GM18867 (cell line): ENCODE data around the gene UCHL5.
"Not testable (repeated sequence)": the region's sequence is repeated elsewhere in the genome, so short reads cannot be mapped to it uniquely, and the experiment has no call there.

Experiments used
- ATAC-seq: cut with Tn5 transposase; IDR thresholded peaks from one replicate; pipeline ENCODE4 v1.9.1; 2021; ENCODE audit warnings: mild to moderate bottlenecking, moderate library complexity; ENCODE audit not compliant: unreplicated experiment

UCHL5 gene

GRCh38 chr1:193066606-193067005 lies 7.4 kb upstream of the UCHL5 start:
- peak; percentile 36 for ATAC-seq

GRCh38 chr1:193065954-193066353 lies 6.8 kb upstream of the UCHL5 start:
- no peak for ATAC-seq

GRCh38 chr1:193062698-193063463 lies 3.7 kb upstream of the UCHL5 start:
- no peak for ATAC-seq

GRCh38 chr1:193060938-193061337 lies 1.8 kb upstream of the UCHL5 start:
- ATAC-seq = no peak

- ATAC-seq = no peak
Observed at GRCh38 chr1:193060406-193060805, 1.2 kb upstream of the UCHL5 start.

- ATAC-seq = no peak
Observed at GRCh38 chr1:193060115-193060403, 899 bp upstream of the UCHL5 start.

- peak; percentile 63 for ATAC-seq
Observed at GRCh38 chr1:193058529-193059281, 455 bp downstream of the UCHL5 start.

GRCh38 chr1:193054169-193054675 lies 4.9 kb downstream of the UCHL5 start:
- no peak for ATAC-seq

GRCh38 chr1:193048913-193049312 lies 10.2 kb downstream of the UCHL5 start:
- not testable (repeated sequence) for ATAC-seq

GRCh38 chr1:193042766-193043691 lies 16.1 kb downstream of the UCHL5 start:
- ATAC-seq = no peak

GRCh38 chr1:193040011-193040410 lies 19.1 kb downstream of the UCHL5 start:
- ATAC-seq = no peak

- no peak for ATAC-seq
Observed at GRCh38 chr1:193036337-193037047, 22.7 kb downstream of the UCHL5 start.

- ATAC-seq = no peak
Observed at GRCh38 chr1:193033610-193034009, 25.6 kb downstream of the UCHL5 start.

- ATAC-seq = not testable (repeated sequence)
Observed at GRCh38 chr1:193032643-193033427, 26.3 kb downstream of the UCHL5 start.

- ATAC-seq = no peak
Observed at GRCh38 chr1:193031431-193031830, 27.7 kb downstream of the UCHL5 start.

GRCh38 chr1:193030280-193030679 lies 28.9 kb downstream of the UCHL5 start:
- ATAC-seq = no peak

GRCh38 chr1:193025218-193025617 lies 33.9 kb downstream of the UCHL5 start:
- no peak for ATAC-seq

GRCh38 chr1:193019442-193020026 lies 39.6 kb downstream of the UCHL5 start:
- ATAC-seq = peak; percentile 79

- ATAC-seq = no peak
Observed at GRCh38 chr1:193016788-193017187, 42.4 kb downstream of the UCHL5 start.
